HG02840 (cell line): ENCODE results near the gene TRIM32.

Source experiments
- ATAC-seq: cut with Tn5 transposase; IDR thresholded peaks from one replicate; pipeline ENCODE4 v1.9.1; 2021; ENCODE audit warnings: mild to moderate bottlenecking, moderate library complexity, moderate number of reproducible peaks; ENCODE audit not compliant: unreplicated experiment, low FRiP score

The TRIM32 gene, protein sequence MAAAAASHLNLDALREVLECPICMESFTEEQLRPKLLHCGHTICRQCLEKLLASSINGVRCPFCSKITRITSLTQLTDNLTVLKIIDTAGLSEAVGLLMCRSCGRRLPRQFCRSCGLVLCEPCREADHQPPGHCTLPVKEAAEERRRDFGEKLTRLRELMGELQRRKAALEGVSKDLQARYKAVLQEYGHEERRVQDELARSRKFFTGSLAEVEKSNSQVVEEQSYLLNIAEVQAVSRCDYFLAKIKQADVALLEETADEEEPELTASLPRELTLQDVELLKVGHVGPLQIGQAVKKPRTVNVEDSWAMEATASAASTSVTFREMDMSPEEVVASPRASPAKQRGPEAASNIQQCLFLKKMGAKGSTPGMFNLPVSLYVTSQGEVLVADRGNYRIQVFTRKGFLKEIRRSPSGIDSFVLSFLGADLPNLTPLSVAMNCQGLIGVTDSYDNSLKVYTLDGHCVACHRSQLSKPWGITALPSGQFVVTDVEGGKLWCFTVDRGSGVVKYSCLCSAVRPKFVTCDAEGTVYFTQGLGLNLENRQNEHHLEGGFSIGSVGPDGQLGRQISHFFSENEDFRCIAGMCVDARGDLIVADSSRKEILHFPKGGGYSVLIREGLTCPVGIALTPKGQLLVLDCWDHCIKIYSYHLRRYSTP

GRCh38 chr9:116687074-116687753, at the start of gene TRIM32:
Gene TRIM32 (plus strand): TSS chr9:116687305. CDS start chr9:116697743, 10,438 bp downstream.
- ATAC-seq: peak; percentile 100

DNA sequence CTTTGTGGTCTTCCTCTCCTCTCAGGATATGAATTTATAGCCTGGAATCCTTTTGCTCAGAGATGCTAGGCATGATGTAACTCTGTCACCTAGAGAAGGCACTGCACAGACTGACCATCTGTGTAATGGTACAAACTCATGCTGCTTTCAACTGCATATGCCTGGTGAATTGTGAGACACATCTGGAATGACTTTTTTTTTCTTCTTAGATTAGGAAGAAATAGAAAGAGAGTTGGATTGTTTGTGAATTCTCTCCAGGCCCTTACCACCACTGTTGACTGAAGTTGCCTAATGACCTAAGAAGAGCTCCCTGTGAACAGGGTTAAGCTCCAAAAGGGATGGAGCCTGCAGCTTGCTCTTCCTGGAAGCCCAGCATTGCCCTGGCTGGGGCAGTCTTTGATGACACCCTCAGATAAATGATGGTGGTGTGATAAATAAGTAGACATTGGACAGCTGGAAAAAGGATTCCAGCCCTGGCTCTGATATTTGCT, 47.8 kb upstream of the TRIM32 start:
- no peak for ATAC-seq

- ATAC-seq: no peak
Measured at GRCh38 chr9:116641292-116642059, 45.6 kb upstream of the TRIM32 start.

GRCh38 chr9:116643691-116644090, 43.4 kb upstream of the TRIM32 start:
- ATAC-seq: no peak

DNA sequence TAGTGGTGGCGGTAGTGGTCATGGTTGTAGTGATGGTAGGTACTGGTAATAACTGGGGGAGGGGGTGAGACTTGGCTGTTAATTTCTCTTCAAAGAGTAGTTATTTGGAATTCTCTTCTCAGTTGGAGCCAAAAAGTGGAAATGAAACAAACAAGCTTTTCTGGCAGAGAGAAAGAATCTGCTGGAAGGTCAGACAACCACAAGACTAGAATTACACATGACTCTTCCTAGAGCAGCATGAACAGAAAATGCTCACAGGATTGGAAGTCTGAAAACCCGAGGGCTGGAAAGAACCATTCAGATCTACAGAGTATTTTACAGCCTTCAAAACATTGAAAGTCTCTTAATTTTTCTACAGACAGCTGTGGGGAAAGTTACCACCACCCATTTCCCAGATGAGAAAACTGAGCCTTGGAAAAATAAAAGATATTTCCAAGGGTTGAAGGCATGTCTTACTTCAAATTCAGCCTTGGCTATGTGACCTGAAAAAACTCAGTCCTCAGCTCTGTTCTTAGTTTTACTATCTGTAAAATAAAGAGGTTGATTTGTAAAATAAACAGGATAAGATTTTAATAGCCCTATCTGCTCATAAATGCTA, 42.9 kb upstream of the TRIM32 start:
- no peak for ATAC-seq

DNA sequence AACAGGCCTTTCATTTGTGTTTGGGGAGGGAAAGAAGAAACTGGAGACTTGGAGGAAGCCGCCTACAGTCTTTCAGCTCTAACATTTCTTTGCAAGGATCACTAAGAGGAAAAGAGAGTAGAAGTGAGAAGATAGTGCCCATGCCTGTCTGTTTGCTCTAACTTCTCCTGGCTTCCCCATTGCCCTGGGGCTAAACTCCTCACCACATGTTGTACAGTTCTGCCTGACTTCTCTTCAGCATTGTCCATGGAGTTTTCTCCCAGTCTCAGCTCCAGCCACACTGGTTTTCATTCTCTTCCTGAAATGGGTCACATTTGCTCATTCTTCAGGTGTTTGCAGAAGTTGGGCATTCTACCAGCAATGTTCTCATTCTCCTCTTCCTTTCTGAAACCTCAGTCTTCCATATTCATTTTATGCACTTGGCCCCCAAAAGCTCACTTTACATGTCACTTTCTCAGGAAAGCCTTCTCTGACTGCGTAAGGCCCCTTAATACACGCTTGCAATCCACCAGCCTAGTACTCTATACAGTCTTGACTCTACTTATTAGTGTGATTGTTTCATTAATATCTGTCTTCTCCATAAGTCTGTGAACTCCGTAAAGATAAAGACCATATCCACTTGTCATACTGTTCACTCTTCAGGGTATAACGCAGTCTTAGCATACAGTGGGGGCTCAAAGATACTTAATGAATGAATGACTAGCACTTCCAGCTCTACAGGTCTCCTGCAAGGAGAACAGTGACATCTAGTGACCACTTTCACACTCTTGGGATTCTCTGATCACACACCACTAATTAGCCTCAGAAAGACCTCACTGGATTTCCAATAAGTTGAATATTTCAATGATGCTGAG, 40.2 kb upstream of the TRIM32 start:
- no peak for ATAC-seq

GRCh38 chr9:116647515-116647809, 39.6 kb upstream of the TRIM32 start:
- no peak for ATAC-seq

DNA sequence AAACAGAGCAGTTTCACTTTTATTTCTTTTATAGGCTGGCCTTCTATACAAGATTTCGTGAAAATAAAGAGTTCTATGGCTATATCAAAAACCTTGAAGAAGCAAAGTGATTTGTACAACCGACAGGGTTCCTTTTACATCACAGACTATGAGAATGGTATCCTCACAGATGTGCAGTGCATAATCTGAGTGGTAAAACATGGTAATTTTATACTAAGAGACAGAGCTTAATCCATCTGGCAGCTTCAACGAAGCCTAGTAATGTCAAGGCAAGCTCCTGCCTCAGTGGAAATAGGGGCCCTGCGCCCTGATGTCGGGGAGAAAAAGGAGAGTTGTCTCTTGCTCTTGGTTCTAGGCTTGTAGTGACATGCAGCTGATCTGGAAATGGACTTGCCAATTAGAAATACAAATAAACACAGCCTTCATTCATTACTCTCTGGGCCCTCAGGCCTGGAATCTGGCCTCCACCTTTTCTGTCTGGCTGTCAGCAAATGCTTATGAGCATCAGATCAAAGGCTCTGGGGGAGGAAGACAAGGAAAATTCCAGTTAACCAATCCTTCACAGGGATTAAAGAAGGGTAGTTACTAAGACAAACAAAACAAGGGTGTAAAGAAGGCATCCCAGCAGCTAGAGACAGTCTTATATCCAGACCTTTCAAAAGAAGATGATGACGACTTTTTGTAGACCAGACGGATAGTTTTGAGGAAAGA, 33.6 kb upstream of the TRIM32 start:
- no peak for ATAC-seq

DNA sequence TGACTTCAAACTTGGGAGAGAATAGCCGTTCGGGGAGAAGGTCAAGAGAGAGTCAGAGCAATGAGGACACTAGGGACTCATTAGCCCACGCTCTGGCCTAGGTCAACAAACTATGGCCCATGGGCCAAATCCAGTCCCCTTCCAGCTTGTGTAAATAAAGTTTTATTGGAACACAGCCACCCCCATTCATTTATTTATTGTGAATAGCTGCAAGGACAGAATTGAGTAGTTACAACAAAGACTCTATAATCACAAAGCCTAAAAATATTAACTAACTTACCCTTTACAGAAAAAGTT, 33.1 kb upstream of the TRIM32 start:
- ATAC-seq: no peak

DNA sequence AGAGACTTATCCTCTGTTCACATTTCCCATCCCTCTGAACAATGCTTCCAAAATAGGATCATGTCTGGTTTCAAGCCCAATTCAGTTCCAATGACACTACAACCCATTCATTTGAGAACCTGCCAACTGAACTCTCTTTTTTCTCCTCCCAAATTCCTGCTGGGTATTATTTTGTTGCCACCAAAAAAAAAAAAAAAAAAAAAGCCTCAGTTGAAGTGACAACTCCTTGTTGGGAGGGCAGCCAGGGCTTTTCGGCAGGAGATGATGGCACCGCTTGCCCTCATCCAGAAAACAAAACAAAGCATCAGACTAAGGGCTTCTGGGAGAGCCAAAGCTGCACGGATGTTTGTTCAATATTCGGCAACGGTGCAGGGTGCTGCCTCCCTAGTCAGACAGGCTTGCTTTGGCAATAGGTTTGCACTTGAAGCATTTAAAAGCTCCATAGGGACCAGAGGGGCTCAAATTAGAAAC, 30.6 kb upstream of the TRIM32 start:
- ATAC-seq: no peak

GRCh38 chr9:116656977-116657376, 30.1 kb upstream of the TRIM32 start:
- no peak for ATAC-seq

- no peak for ATAC-seq
Measured at GRCh38 chr9:116658265-116658664, 28.8 kb upstream of the TRIM32 start.

- ATAC-seq: no peak
Measured at GRCh38 chr9:116661037-116661954, 25.8 kb upstream of the TRIM32 start.

GRCh38 chr9:116662646-116663310, 24.3 kb upstream of the TRIM32 start:
- no peak for ATAC-seq

DNA sequence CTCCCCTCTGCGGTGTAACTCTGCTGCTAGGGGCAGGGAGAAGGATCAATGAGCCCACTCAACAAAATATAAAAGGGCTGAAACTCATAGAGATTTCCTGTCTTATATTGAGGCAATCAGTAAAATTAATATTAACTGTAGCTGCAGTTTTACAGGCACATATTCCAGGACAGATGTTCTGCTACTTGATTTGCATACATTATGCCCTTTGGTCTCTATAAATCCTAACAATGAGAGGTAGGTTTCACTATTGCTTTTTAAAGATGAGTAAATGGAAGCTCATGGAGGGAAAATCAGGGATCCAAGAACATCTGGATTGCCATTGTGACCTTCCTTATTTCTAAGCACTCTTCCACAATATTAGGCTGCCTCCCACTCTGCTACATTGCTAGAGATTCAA, 23.5 kb upstream of the TRIM32 start:
- ATAC-seq: no peak

DNA sequence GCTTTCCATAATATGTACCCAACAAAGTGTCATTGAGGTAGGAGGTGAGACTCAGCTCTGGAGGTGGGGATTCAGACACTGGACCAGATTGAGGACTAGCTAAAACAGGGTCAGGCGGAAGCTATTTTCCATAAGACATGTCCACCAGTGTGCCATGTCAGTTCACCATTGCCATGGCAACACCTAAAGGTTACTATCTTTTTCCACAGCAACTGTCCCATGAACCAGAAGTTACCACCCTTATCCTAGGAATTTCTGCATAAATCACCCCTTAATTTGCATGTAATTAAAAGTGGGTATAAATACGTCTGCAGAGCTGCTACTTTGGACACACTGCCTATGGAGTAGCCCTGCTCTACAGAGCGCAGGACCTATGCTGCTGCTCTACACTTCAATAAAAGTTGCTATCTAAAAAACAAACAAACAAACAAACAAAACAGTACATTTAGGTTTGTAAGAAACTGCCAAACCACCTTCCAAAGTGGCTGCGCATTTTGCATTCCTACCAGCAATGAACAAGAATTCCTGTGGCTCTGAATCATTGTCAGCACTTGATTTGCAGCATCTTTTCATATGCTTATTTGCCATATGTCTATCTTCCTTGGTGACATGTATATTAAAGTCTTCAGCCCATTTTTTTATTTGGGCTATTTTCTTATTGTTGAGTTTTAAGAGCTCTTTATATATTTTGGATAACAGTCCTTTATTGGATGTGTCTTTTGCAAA, 18.0 kb upstream of the TRIM32 start:
- ATAC-seq: no peak

GRCh38 chr9:116671605-116672004, 15.5 kb upstream of the TRIM32 start:
- ATAC-seq: no peak
